Endothelial cell of umbilical vein (primary cell): ENCODE data around the gene FANCE. TPM values are rescaled to one million over a fixed set of nuclear protein-coding genes. Genes with fewer than 3 reads are reported as not detected.
"Not testable (repeated sequence)": the region's sequence is repeated elsewhere in the genome, so short reads cannot be mapped to it uniquely, and the experiment has no call there.

Experiments used
- BruUV-seq: library from RNA; stranded (reverse); fragments of 400-500 nt; replicated peaks from 2 replicates; lab custom pipeline; 2021; lab: Mats Ljungman, UMichigan
- CTCF ChIA-PET: fragments of 300-600, 350-600 bp; sonication (Branson Sonifier 250); formaldehyde crosslinking; loops from one replicate; lab custom pipeline; 2021; ENCODE audit warnings: antibody characterized with exemption, inconsistent platforms; lab: Charles Lee
- POLR2A ChIA-PET: fragments of 300-600, 350-600 bp; sonication (Branson Sonifier 250); formaldehyde crosslinking; loops from one replicate; lab custom pipeline; 2021; ENCODE audit warnings: antibody characterized with exemption, inconsistent platforms; lab: Charles Lee
- DNase-seq: peaks from one replicate; pipeline ENCODE4 v3.0.0-alpha.2; 2011; ENCODE audit warnings: low read depth, low spot score
- FAIRE-seq: peaks from 2 replicates; lab custom pipeline; 2011; peaks lifted over from hg19 to GRCh38; lab: Jason Lieb, UNC
- H2AFZ ChIP-seq: 2 replicates; pipeline ENCODE4 v1.6.0; 2012; ENCODE audit warnings: low read depth, low read length, control low read depth, inconsistent platforms
- H3K27ac ChIP-seq: 2 replicates; pipeline ENCODE4 v1.5.1; 2011; ENCODE audit warnings: low read depth, mild to moderate bottlenecking, control low read depth, low read length, moderate library complexity; ENCODE audit not compliant: insufficient read depth
- H3K27me3 ChIP-seq, 2 experiments: 2 replicates each; pipeline versions ENCODE4 v1.6.0 to v1.6.1; 2011; ENCODE audit warnings: low read length in 2 of 2, mixed read lengths in 1 of 2; ENCODE audit not compliant: control insufficient read depth in 2 of 2, insufficient read depth in 2 of 2
- H3K36me3 ChIP-seq, 2 experiments: 2 replicates in 1 of 2; 3 replicates in 1 of 2; pipeline ENCODE4 v1.5.1; 2011; ENCODE audit warnings: low read length in 2 of 2, mild to moderate bottlenecking in 1 of 2, moderate library complexity in 1 of 2; ENCODE audit not compliant: control insufficient read depth in 2 of 2, insufficient read depth in 2 of 2; ENCODE audit errors: extremely low read depth in 1 of 2
- H3K4me1 ChIP-seq: 3 replicates; pipeline ENCODE4 v1.5.1; 2011; ENCODE audit warnings: mild to moderate bottlenecking, low read length; ENCODE audit not compliant: control insufficient read depth, insufficient read depth; ENCODE audit errors: extremely low read depth
- H3K4me2 ChIP-seq: 2 replicates; pipeline ENCODE4 v1.6.1; 2011; ENCODE audit warnings: low read length, control low read depth, mixed read lengths; ENCODE audit not compliant: insufficient read depth
- H3K4me3 ChIP-seq, 3 experiments: fragments of 200-600 bp in 1 of 3; sonication (generic), shearing (Covaris generic) in 1 of 3; replicated peaks in 1 of 3; 2 replicates each; pipeline ENCODE4 v1.5.1; 2011 to 2016; ENCODE audit warnings: control low read depth in 3 of 3, low read length in 3 of 3, mild to moderate bottlenecking in 2 of 3, inconsistent platforms in 1 of 3, low read depth in 1 of 3, moderate library complexity in 1 of 3; ENCODE audit not compliant: insufficient read depth in 1 of 3
- H3K79me2 ChIP-seq: 2 replicates; pipeline ENCODE4 v1.6.0; 2012; ENCODE audit warnings: low read length, inconsistent platforms; ENCODE audit not compliant: control insufficient read depth, insufficient read depth
- H3K9ac ChIP-seq: replicated peaks from 2 replicates; pipeline ENCODE3; 2011; ENCODE audit warnings: low read length, control low read depth; ENCODE audit not compliant: insufficient read depth; ENCODE audit errors: extremely low read depth
- H3K9me1 ChIP-seq: replicated peaks from 3 replicates; pipeline ENCODE4 v1.6.0; 2011; ENCODE audit warnings: mild to moderate bottlenecking, low read length; ENCODE audit not compliant: control insufficient read depth, insufficient read depth; ENCODE audit errors: extremely low read depth
- H3K9me3 ChIP-seq: replicated peaks from 2 replicates; pipeline ENCODE4 v1.5.1; 2012; ENCODE audit warnings: low read length, inconsistent platforms; ENCODE audit not compliant: control insufficient read depth, insufficient read depth
- H4K20me1 ChIP-seq: replicated peaks from 2 replicates; pipeline ENCODE3; 2011; ENCODE audit warnings: mild to moderate bottlenecking, low read length; ENCODE audit not compliant: control insufficient read depth, insufficient read depth; ENCODE audit errors: extremely low read depth
- CTCF ChIP-seq, 2 donors: IDR thresholded peaks; 1 replicate in 1 of 2; 2 replicates in 1 of 2; pipeline ENCODE4 v1.5.1; 2011; ENCODE audit warnings: low read length in 2 of 2, mild to moderate bottlenecking in 2 of 2, moderate library complexity in 2 of 2, control low read depth in 1 of 2, inconsistent platforms in 1 of 2, low read depth in 1 of 2; ENCODE audit not compliant: insufficient read depth in 1 of 2; ENCODE audit errors: extremely low read depth in 1 of 2
- EZH2 ChIP-seq: IDR thresholded peaks from 2 replicates; pipeline ENCODE4 v1.6.1; 2012; ENCODE audit warnings: borderline replicate concordance, low read depth, mild to moderate bottlenecking, moderate library complexity, low read length, inconsistent platforms; ENCODE audit not compliant: severe bottlenecking
- FOS ChIP-seq: IDR thresholded peaks from 2 replicates; pipeline ENCODE4 v1.6.1; 2011; ENCODE audit warnings: mild to moderate bottlenecking, low read length, moderate library complexity, borderline replicate concordance; ENCODE audit not compliant: insufficient read depth
- GATA2 ChIP-seq: IDR thresholded peaks from 2 replicates; pipeline ENCODE4 v1.7.0; 2011; ENCODE audit warnings: low read depth, mild to moderate bottlenecking, moderate library complexity, mixed read lengths, low read length; ENCODE audit not compliant: insufficient read length, insufficient read depth
- JUN ChIP-seq: IDR thresholded peaks from 2 replicates; pipeline ENCODE4 v1.6.1; 2011; ENCODE audit warnings: borderline replicate concordance, low read depth; ENCODE audit not compliant: insufficient read length, insufficient read depth
- MAX ChIP-seq: IDR thresholded peaks from 2 replicates; pipeline ENCODE4 v1.6.1; 2011; ENCODE audit not compliant: insufficient read depth, insufficient read length
- MYC ChIP-seq: IDR thresholded peaks from one replicate; pipeline ENCODE4 v1.6.1; 2011; ENCODE audit warnings: mild to moderate bottlenecking, low read depth, low read length
- POLR2A ChIP-seq: IDR thresholded peaks from 2 replicates; pipeline ENCODE4 v1.6.1; 2012; ENCODE audit warnings: low read depth, mild to moderate bottlenecking, control low read depth, low read length
- POLR2AphosphoS5 ChIP-seq: IDR thresholded peaks from 2 replicates; pipeline ENCODE4 v1.6.1; 2012; ENCODE audit warnings: low read depth, mild to moderate bottlenecking, control low read depth, low read length, moderate library complexity; ENCODE audit not compliant: insufficient read depth
- dilution Hi-C: fragments of 300-500 bp; cut with MboI; formaldehyde crosslinking; loops from one replicate; pipeline ENCODE4 v1.15.0; 2019; ENCODE audit warnings: low sequenced_read_pairs; ENCODE audit not compliant: extremely low pct_ligation_motif_present
- intact Hi-C: fragments of 100-400 bp; cut with micrococcal nuclease; formaldehyde crosslinking; loops from one replicate; pipeline ENCODE4 v1.10.0; 2022
- polyA plus RNA-seq, 4 experiments: library from polyadenylated mRNA; depleted of rRNA in 3 of 4; stranded (reverse) in 3 of 4; unstranded in 1 of 4; fragments of >200 nt; gene quantifications; 2 replicates each; pipeline versions ENCODE4 v1.2.1 to v1.2.3, GENCODE V29; 2011 to 2012; ENCODE audit warnings: missing spikeins in 1 of 4
- total RNA-seq: library from RNA; stranded (reverse); gene quantifications from 2 replicates; pipeline ENCODE4 v1.2.3, GENCODE V29; 2021

Gene FANCE
- total and polyA plus RNA-seq, 2 donors (not counting 3 experiments of a cell fraction or from before 2014, with no cell fraction given): 9.1 to 12.7 TPM

DNA sequence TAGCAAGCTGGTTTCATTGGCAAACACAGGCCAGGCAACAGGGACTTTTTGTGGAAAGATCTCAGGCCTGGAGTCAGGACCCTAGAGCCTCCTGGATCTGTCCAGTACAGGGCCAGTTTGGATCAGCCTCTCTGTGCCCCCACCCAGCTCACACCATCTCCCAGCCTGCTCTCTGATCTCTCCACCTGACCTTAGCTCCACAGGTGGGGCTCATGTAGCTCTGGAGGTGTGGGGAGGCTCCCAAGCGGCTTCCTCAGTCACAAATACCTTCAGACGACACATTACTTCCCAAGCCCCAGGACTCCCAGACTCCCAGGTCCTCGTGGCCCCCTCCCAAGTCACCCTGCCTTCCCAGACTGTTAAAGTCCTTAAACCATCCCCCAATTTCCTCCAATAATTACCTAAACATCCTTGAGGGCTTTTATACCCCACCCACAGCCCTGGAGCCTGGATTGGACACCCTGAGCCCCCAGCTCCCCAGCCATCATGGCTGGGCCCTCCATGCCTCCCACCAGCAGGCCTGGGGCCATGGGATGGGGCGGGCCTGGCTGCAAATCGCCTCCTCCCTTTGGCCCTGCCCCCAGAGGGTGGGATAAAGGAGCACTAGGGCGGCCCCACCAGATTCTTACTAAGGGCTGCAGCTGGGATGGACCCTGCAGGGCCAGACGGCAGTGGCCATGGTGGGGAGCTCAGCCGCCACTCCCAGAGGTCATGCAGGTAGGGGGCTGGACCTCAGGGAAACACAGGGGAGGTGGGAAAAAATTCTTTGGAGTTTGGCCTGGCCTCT is 15.9 kb upstream of the FANCE start:
- DNase-seq (no peak), FAIRE-seq (no peak)
- Histone ChIP-seq H3K36me3 (no peaks in the 10 kb centered on the region), H4K20me1 (no peaks in the 10 kb centered on the region), H3K4me3 (no peak overlapping the region), H3K9ac (no peak overlapping the region), H2AFZ (no peak overlapping the region), H3K9me1 (no peaks in the 10 kb centered on the region), H3K27me3 (no peaks in the 10 kb centered on the region), H3K27ac (no peak overlapping the region), H3K79me2 (no peaks in the 10 kb centered on the region), H3K9me3 (no peaks in the 10 kb centered on the region), H3K4me1 (no peaks in the 10 kb centered on the region), H3K4me2 (no peak overlapping the region)
- POLR2A ChIA-PET: interaction anchor here (0.6 kb wide), 1 partner anchor 86 kb away, joined by 3 read pairs; no protein-coding TSS in a partner anchor
- dilution Hi-C loops: no loop called here
- CTCF ChIA-PET: interaction anchor here (2.2 to 5.8 kb wide), 4 partner anchors 8 to 21 kb away, joined by 4 to 29 read pairs (median 10); no protein-coding TSS in a partner anchor
- intact Hi-C loops: no loop called here
- TF ChIP-seq EZH2: no peak
- TF ChIP-seq MYC: no peak
- no peak for TF ChIP-seq POLR2A
- no peak for TF ChIP-seq MAX
- no peak for TF ChIP-seq POLR2AphosphoS5
- TF ChIP-seq JUN: no peak
- no peak for TF ChIP-seq FOS
- TF ChIP-seq GATA2: no peak
- no peak for TF ChIP-seq CTCF (IDR thresholded peaks at IDR 0.05; ENCODE audit: extremely low read depth in 1 of 2, insufficient read depth in 1 of 2, low read depth in 1 of 2, low read length in 2 of 2)
- BruUV-seq: no TSS peak

GRCh38 chr6:35438378-35439065 is 13.6 kb upstream of the FANCE start:
- H3K36me3 ChIP-seq, H3K27me3 ChIP-seq, FAIRE-seq, H4K20me1 ChIP-seq, BruUV-seq, POLR2A ChIA-PET, H3K9me3 ChIP-seq, DNase-seq, H3K4me3 ChIP-seq, H3K9me1 ChIP-seq, H3K4me2 ChIP-seq, H3K4me1 ChIP-seq, intact Hi-C loops, H3K27ac ChIP-seq, H2AFZ ChIP-seq, H3K9ac ChIP-seq, dilution Hi-C loops, H3K79me2 ChIP-seq: not testable (repeated sequence)
- CTCF ChIA-PET: interaction anchor here (1.4 to 2.4 kb wide), 2 partner anchors 9 to 10 kb away, joined by 3 to 11 read pairs; no protein-coding TSS in a partner anchor
